Measurements from ENCODE around the gene SEM1. TPM values are rescaled to one million over a fixed set of nuclear protein-coding genes. Genes with fewer than 3 reads are reported as not detected.

Gene SEM1
- total RNA-seq, 1 donor from 2014 or later: 50.8 TPM

DNA sequence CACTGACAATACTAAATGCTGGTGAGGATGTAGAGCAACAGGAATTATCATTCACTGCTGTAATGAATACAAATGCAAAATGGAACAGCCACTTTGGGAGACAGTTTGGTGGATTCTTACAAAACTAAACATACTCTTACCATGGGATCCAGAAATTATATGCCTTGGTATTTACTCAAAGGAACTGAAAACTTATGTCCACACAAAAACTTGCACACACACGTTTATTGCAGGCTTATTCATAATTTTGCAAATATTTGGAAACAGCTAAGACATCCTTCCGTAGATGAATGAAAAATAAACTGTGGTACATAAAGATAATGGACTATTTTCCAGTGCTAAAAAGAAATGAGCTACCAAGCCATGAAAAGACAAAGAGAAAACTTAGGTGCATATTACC, 69.6 kb downstream of the SEM1 start:
- no peaks in the 10 kb centered on the region for H3K27me3 Mint-ChIP-seq (ENCODE audit: low read depth, unreplicated experiment)
- Histone ChIP-seq H4K20me1 (ENCODE audit: insufficient read depth, low read length) (no peaks in the 10 kb centered on the region), H3K9ac (ENCODE audit: low read length) (no peak overlapping the region), H3K79me2 (ENCODE audit: insufficient read depth, low read length) (no peaks in the 10 kb centered on the region), H3K27ac (ENCODE audit: low read depth, low read length) (no peak overlapping the region), H3K4me1 (ENCODE audit: insufficient read depth, low read length) (no peaks in the 10 kb centered on the region), H3K9me3 (ENCODE audit: insufficient read depth, low read depth, low read length) (no peaks in the 10 kb centered on the region), H3K4me3 (ENCODE audit: insufficient read depth, low read depth, low read length) (no peak overlapping the region), H3K36me3 (ENCODE audit: insufficient read depth, low read length) (no peaks in the 10 kb centered on the region), H3K27me3 (ENCODE audit: insufficient read depth, low read length) (no peaks in the 10 kb centered on the region), H2AFZ (ENCODE audit: low read depth, low read length) (no peak overlapping the region), H3K4me2 (ENCODE audit: low read length) (no peak overlapping the region)
- H3K9me3 Mint-ChIP-seq (ENCODE audit: unreplicated experiment): no peaks in the 10 kb centered on the region
- H3K4me1 Mint-ChIP-seq (ENCODE audit: low read depth, unreplicated experiment): peaks cover 15% of the 10 kb centered on the region
- H3K4me3 Mint-ChIP-seq (ENCODE audit: unreplicated experiment): no peak overlapping the region
- TF ChIP-seq EZH2 (IDR thresholded peaks at IDR 0.05; ENCODE audit: insufficient read depth, low read length): no peak
- TF ChIP-seq, protein P1, sequence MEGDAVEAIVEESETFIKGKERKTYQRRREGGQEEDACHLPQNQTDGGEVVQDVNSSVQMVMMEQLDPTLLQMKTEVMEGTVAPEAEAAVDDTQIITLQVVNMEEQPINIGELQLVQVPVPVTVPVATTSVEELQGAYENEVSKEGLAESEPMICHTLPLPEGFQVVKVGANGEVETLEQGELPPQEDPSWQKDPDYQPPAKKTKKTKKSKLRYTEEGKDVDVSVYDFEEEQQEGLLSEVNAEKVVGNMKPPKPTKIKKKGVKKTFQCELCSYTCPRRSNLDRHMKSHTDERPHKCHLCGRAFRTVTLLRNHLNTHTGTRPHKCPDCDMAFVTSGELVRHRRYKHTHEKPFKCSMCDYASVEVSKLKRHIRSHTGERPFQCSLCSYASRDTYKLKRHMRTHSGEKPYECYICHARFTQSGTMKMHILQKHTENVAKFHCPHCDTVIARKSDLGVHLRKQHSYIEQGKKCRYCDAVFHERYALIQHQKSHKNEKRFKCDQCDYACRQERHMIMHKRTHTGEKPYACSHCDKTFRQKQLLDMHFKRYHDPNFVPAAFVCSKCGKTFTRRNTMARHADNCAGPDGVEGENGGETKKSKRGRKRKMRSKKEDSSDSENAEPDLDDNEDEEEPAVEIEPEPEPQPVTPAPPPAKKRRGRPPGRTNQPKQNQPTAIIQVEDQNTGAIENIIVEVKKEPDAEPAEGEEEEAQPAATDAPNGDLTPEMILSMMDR (IDR thresholded peaks at IDR 0.05; ENCODE audit: insufficient read depth, low read depth, low read length): no peak
- DNase-seq (ENCODE audit: low read depth) (no peak), FAIRE-seq (peak; percentile 62)
- H3K27ac Mint-ChIP-seq (ENCODE audit: unreplicated experiment): no peak overlapping the region
- peaks cover 2% of the 10 kb centered on the region for H3K36me3 Mint-ChIP-seq (ENCODE audit: low read depth, unreplicated experiment)
